ENCODE results near the gene CHRDL2. TPM values are rescaled to one million over a fixed set of nuclear protein-coding genes. Genes with fewer than 3 reads are reported as not detected.
"Not testable (repeated sequence)": the region's sequence is repeated elsewhere in the genome, so short reads cannot be mapped to it uniquely, and the experiment has no call there.

CHRDL2 gene
- total RNA-seq, 2 donors from 2014 or later: not detected

- DNase-seq: no peak
- ATAC-seq: no peak
- Mint-ChIP-seq H3K4me3 (no peak overlapping the region), H3K36me3 (ENCODE audit: low read depth) (no peaks in the 10 kb centered on the region), H3K4me1 (peaks cover 12% of the 10 kb centered on the region), H3K27ac (no peak overlapping the region), H3K27me3 (no peaks in the 10 kb centered on the region)
- H3K9me3 ChIP-seq (ENCODE audit: control insufficient read depth, low read length, poor library complexity, severe bottlenecking): no peaks in the 10 kb centered on the region
Observed at GRCh38 chr11:74756571-74756970, 25.3 kb upstream of the CHRDL2 start.

- DNase-seq (no peak), ATAC-seq (no peak)
- H3K9me3 ChIP-seq (ENCODE audit: control insufficient read depth, low read length, poor library complexity, severe bottlenecking): no peaks in the 10 kb centered on the region
- Mint-ChIP-seq H3K27ac (no peak overlapping the region), H3K4me3 (no peak overlapping the region), H3K27me3 (no peaks in the 10 kb centered on the region), H3K4me1 (peaks cover 17% of the 10 kb centered on the region), H3K36me3 (ENCODE audit: low read depth) (no peaks in the 10 kb centered on the region)
Observed at GRCh38 chr11:74755395-74755995, 24.3 kb upstream of the CHRDL2 start.

- Mint-ChIP-seq H3K36me3 (ENCODE audit: low read depth) (peaks cover under 1% of the 10 kb centered on the region), H3K4me1 (peaks cover 23% of the 10 kb centered on the region), H3K27ac (no peak overlapping the region), H3K27me3 (no peaks in the 10 kb centered on the region), H3K4me3 (no peak overlapping the region)
- no peaks in the 10 kb centered on the region for H3K9me3 ChIP-seq (ENCODE audit: control insufficient read depth, low read length, poor library complexity, severe bottlenecking)
- ATAC-seq: no peak
- no peak for DNase-seq
Observed at GRCh38 chr11:74754507-74755252, 23.5 kb upstream of the CHRDL2 start.

GRCh38 chr11:74751303-74751702 is 20.1 kb upstream of the CHRDL2 start:
- Mint-ChIP-seq H3K27ac (peak overlapping the region; percentile 11), H3K4me3 (peak overlapping the region; percentile 60), H3K36me3 (ENCODE audit: low read depth) (peaks cover 4% of the 10 kb centered on the region), H3K27me3 (no peaks in the 10 kb centered on the region), H3K4me1 (peaks cover 40% of the 10 kb centered on the region)
- DNase-seq: no peak
- no peaks in the 10 kb centered on the region for H3K9me3 ChIP-seq (ENCODE audit: control insufficient read depth, low read length, poor library complexity, severe bottlenecking)
- no peak for ATAC-seq

GRCh38 chr11:74750598-74750997 is 19.4 kb upstream of the CHRDL2 start:
- not testable (repeated sequence) for H3K9me3 ChIP-seq (ENCODE audit: control insufficient read depth, low read length, poor library complexity, severe bottlenecking); H3K27me3 Mint-ChIP-seq; H3K36me3 Mint-ChIP-seq (ENCODE audit: low read depth); ATAC-seq; DNase-seq
- Mint-ChIP-seq H3K4me3 (peak overlapping the region; percentile 60), H3K4me1 (peaks cover 40% of the 10 kb centered on the region), H3K27ac (peak overlapping the region; percentile 94)

GRCh38 chr11:74749965-74750296 is 18.7 kb upstream of the CHRDL2 start:
- no peaks in the 10 kb centered on the region for H3K9me3 ChIP-seq (ENCODE audit: control insufficient read depth, low read length, poor library complexity, severe bottlenecking)
- peaks cover 34% of the 10 kb centered on the region for H3K4me1 Mint-ChIP-seq
- peaks cover 4% of the 10 kb centered on the region for H3K36me3 Mint-ChIP-seq (ENCODE audit: low read depth)
- DNase-seq: no peak
- peak overlapping the region; percentile 94 for H3K27ac Mint-ChIP-seq
- ATAC-seq: no peak
- no peaks in the 10 kb centered on the region for H3K27me3 Mint-ChIP-seq
- H3K4me3 Mint-ChIP-seq: peak overlapping the region; percentile 97

GRCh38 chr11:74749127-74749964 is 18.1 kb upstream of the CHRDL2 start:
- H3K27ac Mint-ChIP-seq: peak overlapping the region; percentile 94
- peaks cover 32% of the 10 kb centered on the region for H3K4me1 Mint-ChIP-seq
- H3K9me3 ChIP-seq (ENCODE audit: control insufficient read depth, low read length, poor library complexity, severe bottlenecking): no peaks in the 10 kb centered on the region
- ATAC-seq (peak; percentile 64), DNase-seq (peak; percentile 35 to 42 (median 38))
- H3K36me3 Mint-ChIP-seq (ENCODE audit: low read depth): peaks cover 4% of the 10 kb centered on the region
- H3K27me3 Mint-ChIP-seq: no peaks in the 10 kb centered on the region
- H3K4me3 Mint-ChIP-seq: peak overlapping the region; percentile 97

- ATAC-seq (peak; percentile 99), DNase-seq (peak; percentile 72 to 83 (median 75))
- H3K9me3 ChIP-seq (ENCODE audit: control insufficient read depth, low read length, poor library complexity, severe bottlenecking): no peaks in the 10 kb centered on the region
- H3K27ac Mint-ChIP-seq: peak within 1 kb of the TSS; percentile 94
- peak within 1 kb of the TSS; percentile 97 for H3K4me3 Mint-ChIP-seq
- peaks cover 4% of the 10 kb centered on the region for H3K36me3 Mint-ChIP-seq (ENCODE audit: low read depth)
- no peaks in the 10 kb centered on the region for H3K27me3 Mint-ChIP-seq
- H3K4me1 Mint-ChIP-seq: peaks cover 31% of the 10 kb centered on the region
Observed at GRCh38 chr11:74748211-74749126, 17.2 kb upstream of the CHRDL2 start, which contains the start of gene RNF169. RNF169 (plus strand) TSS chr11:74748849; CDS start chr11:74748881, 32 bp downstream.

- Mint-ChIP-seq H3K4me1 (peaks cover 35% of the 10 kb centered on the region), H3K4me3 (no peak overlapping the region)
- ATAC-seq: no peak
Observed at GRCh38 chr11:74746868-74747267, 15.6 kb upstream of the CHRDL2 start.

GRCh38 chr11:74744277-74744676 is 13.1 kb upstream of the CHRDL2 start:
- peaks cover 4% of the 10 kb centered on the region for H3K36me3 Mint-ChIP-seq (ENCODE audit: low read depth)
- H3K27me3 Mint-ChIP-seq: peaks cover 7% of the 10 kb centered on the region
- no peak overlapping the region for H3K27ac Mint-ChIP-seq

More at GRCh38 chr11:74746868-74747267, 15.6 kb upstream of the CHRDL2 start:
- no peak for DNase-seq
- H3K27ac Mint-ChIP-seq: peak overlapping the region; percentile 94
- no peaks in the 10 kb centered on the region for H3K27me3 Mint-ChIP-seq
- peaks cover 7% of the 10 kb centered on the region for H3K36me3 Mint-ChIP-seq (ENCODE audit: low read depth)
- H3K9me3 ChIP-seq (ENCODE audit: control insufficient read depth, low read length, poor library complexity, severe bottlenecking): no peaks in the 10 kb centered on the region

GRCh38 chr11:74743640-74744039 is 12.4 kb upstream of the CHRDL2 start:
- H3K9me3 ChIP-seq (ENCODE audit: control insufficient read depth, low read length, poor library complexity, severe bottlenecking): no peaks in the 10 kb centered on the region
- Mint-ChIP-seq H3K4me1 (peaks cover 22% of the 10 kb centered on the region), H3K4me3 (no peak overlapping the region), H3K27ac (no peak overlapping the region), H3K36me3 (ENCODE audit: low read depth) (peaks cover 4% of the 10 kb centered on the region), H3K27me3 (peaks cover 14% of the 10 kb centered on the region)
- no peak for ATAC-seq
- DNase-seq: no peak

More at GRCh38 chr11:74744277-74744676, 13.1 kb upstream of the CHRDL2 start:
- no peak for DNase-seq
- no peak overlapping the region for H3K4me3 Mint-ChIP-seq
- peaks cover 22% of the 10 kb centered on the region for H3K4me1 Mint-ChIP-seq
- no peaks in the 10 kb centered on the region for H3K9me3 ChIP-seq (ENCODE audit: control insufficient read depth, low read length, poor library complexity, severe bottlenecking)
- no peak for ATAC-seq

- DNase-seq: no peak
- H3K4me1 Mint-ChIP-seq: peaks cover 9% of the 10 kb centered on the region
- no peak for ATAC-seq
- no peak overlapping the region for H3K27ac Mint-ChIP-seq
- H3K36me3 Mint-ChIP-seq (ENCODE audit: low read depth): peaks cover 10% of the 10 kb centered on the region
- H3K27me3 Mint-ChIP-seq: peaks cover 27% of the 10 kb centered on the region
- H3K9me3 ChIP-seq (ENCODE audit: control insufficient read depth, low read length, poor library complexity, severe bottlenecking): no peaks in the 10 kb centered on the region
- no peak overlapping the region for H3K4me3 Mint-ChIP-seq
Observed at GRCh38 chr11:74742070-74742469, 10.8 kb upstream of the CHRDL2 start.
